ENCODE data around the gene SMARCAD1. TPM values are rescaled to one million over a fixed set of nuclear protein-coding genes. Genes with fewer than 3 reads are reported as not detected.
"Not testable (repeated sequence)": the region's sequence is repeated elsewhere in the genome, so short reads cannot be mapped to it uniquely, and the experiment has no call there.

SMARCAD1 gene
- total RNA-seq, 2 experiments from 2014 or later = 10.7 TPM

- no peak overlapping the region for H3K27ac Mint-ChIP-seq
- TF ChIP-seq, protein P1, sequence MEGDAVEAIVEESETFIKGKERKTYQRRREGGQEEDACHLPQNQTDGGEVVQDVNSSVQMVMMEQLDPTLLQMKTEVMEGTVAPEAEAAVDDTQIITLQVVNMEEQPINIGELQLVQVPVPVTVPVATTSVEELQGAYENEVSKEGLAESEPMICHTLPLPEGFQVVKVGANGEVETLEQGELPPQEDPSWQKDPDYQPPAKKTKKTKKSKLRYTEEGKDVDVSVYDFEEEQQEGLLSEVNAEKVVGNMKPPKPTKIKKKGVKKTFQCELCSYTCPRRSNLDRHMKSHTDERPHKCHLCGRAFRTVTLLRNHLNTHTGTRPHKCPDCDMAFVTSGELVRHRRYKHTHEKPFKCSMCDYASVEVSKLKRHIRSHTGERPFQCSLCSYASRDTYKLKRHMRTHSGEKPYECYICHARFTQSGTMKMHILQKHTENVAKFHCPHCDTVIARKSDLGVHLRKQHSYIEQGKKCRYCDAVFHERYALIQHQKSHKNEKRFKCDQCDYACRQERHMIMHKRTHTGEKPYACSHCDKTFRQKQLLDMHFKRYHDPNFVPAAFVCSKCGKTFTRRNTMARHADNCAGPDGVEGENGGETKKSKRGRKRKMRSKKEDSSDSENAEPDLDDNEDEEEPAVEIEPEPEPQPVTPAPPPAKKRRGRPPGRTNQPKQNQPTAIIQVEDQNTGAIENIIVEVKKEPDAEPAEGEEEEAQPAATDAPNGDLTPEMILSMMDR (IDR thresholded peaks at IDR 0.05) = no peak
Observed at GRCh38 chr4:94334476-94334875, 126.8 kb downstream of the SMARCAD1 start.

DNA sequence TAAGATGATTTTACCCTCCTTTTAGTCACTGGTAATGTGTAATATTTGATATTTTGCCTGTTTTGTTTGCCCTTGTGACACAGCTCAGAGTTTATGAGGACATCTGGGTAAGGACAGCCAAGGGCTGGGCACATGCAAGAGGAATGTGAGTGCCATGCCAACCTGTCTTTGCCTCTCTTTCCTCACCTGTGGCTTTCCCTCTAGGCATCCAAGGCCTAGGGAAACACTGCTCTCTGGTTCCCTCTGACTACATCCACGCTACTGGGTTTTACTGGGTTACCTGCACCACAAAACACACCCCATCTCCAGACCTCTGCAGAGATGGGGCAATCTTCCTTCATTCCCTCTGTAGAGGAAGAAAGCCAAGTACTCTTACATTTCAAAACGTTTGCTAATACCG, 127.3 kb downstream of the SMARCAD1 start:
- Histone ChIP-seq H3K4me3 (ENCODE audit: low read length) (no peak overlapping the region), H3K36me3 (ENCODE audit: insufficient read depth, low read length) (no peaks in the 10 kb centered on the region), H3K27me3 (ENCODE audit: control insufficient read depth in 1 of 2, insufficient read depth in 2 of 2, low read length in 2 of 2) (no peaks in the 10 kb centered on the region), H3K27ac (ENCODE audit: low read depth in 1 of 2, low read length in 2 of 2) (no peak overlapping the region), H3K4me1 (ENCODE audit: insufficient read depth, low read length) (peaks cover 4% of the 10 kb centered on the region), H3K9me3 (ENCODE audit: control insufficient read depth in 1 of 2, insufficient read depth in 1 of 2, low read length in 2 of 2) (no peaks in the 10 kb centered on the region)
- Mint-ChIP-seq H3K36me3 (ENCODE audit: low read depth) (no peaks in the 10 kb centered on the region), H3K4me1 (ENCODE audit: low read depth) (peaks cover 17% of the 10 kb centered on the region), H3K4me3 (no peak overlapping the region), H3K9me3 (no peaks in the 10 kb centered on the region), H3K27ac (no peak overlapping the region), H3K27me3 (no peaks in the 10 kb centered on the region)
- no peak for ATAC-seq (ENCODE audit: poor library complexity)
- CTCF ChIA-PET = no interaction called here
- POLR2A ChIA-PET = no interaction called here
- intact Hi-C loops (cut with DNase I, micrococcal nuclease) = no loop called here
- TF ChIP-seq, protein P1 (IDR thresholded peaks at IDR 0.05) = no peak
- no peak for DNase-seq

More at GRCh38 chr4:94334476-94334875, 126.8 kb downstream of the SMARCAD1 start:
- intact Hi-C loops (cut with DNase I, micrococcal nuclease) = no loop called here
- no peaks in the 10 kb centered on the region for H3K36me3 Mint-ChIP-seq (ENCODE audit: low read depth)
- CTCF ChIA-PET = no interaction called here
- H3K27ac ChIP-seq (ENCODE audit: low read depth in 1 of 2, low read length in 2 of 2) = no peak overlapping the region
- POLR2A ChIA-PET = no interaction called here
- no peaks in the 10 kb centered on the region for H3K4me1 ChIP-seq (ENCODE audit: insufficient read depth, low read length)
- H3K27me3 Mint-ChIP-seq = no peaks in the 10 kb centered on the region
- DNase-seq (no peak), ATAC-seq (ENCODE audit: poor library complexity) (no peak)
- H3K4me3 ChIP-seq (ENCODE audit: low read length) = no peak overlapping the region
- no peaks in the 10 kb centered on the region for H3K9me3 ChIP-seq (ENCODE audit: control insufficient read depth in 1 of 2, insufficient read depth in 1 of 2, low read length in 2 of 2)
- H3K9me3 Mint-ChIP-seq = no peaks in the 10 kb centered on the region
- no peak overlapping the region for H3K4me3 Mint-ChIP-seq
- no peaks in the 10 kb centered on the region for H3K36me3 ChIP-seq (ENCODE audit: insufficient read depth, low read length)
- H3K4me1 Mint-ChIP-seq (ENCODE audit: low read depth) = peaks cover 13% of the 10 kb centered on the region
- H3K27me3 ChIP-seq (ENCODE audit: control insufficient read depth in 1 of 2, insufficient read depth in 2 of 2, low read length in 2 of 2) = no peaks in the 10 kb centered on the region

DNA sequence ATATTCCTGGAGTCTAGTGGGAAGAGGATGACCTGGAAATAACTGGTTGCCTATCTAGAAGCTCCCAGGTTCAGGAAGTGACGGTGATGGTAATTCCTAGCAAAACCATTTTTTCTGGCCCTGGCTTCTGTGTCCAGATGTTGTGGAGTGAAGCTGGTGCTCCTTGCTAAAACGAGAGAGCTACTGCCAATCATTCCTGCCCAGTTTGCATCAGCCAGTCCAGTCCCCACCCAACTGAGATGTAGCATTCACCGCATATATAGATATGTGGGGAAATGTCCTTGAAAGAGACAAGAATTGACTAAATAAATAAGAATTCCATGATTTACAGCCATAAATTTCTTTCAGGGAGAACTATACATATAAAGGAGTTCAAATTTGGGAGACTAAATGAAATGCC, 128.6 kb downstream of the SMARCAD1 start:
- Mint-ChIP-seq H3K27me3 (no peaks in the 10 kb centered on the region), H3K27ac (no peak overlapping the region), H3K9me3 (no peaks in the 10 kb centered on the region), H3K36me3 (ENCODE audit: low read depth) (no peaks in the 10 kb centered on the region), H3K4me3 (no peak overlapping the region), H3K4me1 (ENCODE audit: low read depth) (peaks cover 17% of the 10 kb centered on the region)
- DNase-seq (no peak), ATAC-seq (ENCODE audit: poor library complexity) (no peak)
- no peaks in the 10 kb centered on the region for H3K36me3 ChIP-seq (ENCODE audit: insufficient read depth, low read length)
- intact Hi-C loops (cut with DNase I, micrococcal nuclease) = no loop called here
- ChIA-PET CTCF (no interaction called here), POLR2A (no interaction called here)
- no peaks in the 10 kb centered on the region for H3K9me3 ChIP-seq (ENCODE audit: control insufficient read depth in 1 of 2, insufficient read depth in 1 of 2, low read length in 2 of 2)
- H3K4me1 ChIP-seq (ENCODE audit: insufficient read depth, low read length) = peaks cover 5% of the 10 kb centered on the region
- no peak overlapping the region for H3K27ac ChIP-seq (ENCODE audit: low read depth in 1 of 2, low read length in 2 of 2)
- no peak overlapping the region for H3K4me3 ChIP-seq (ENCODE audit: low read length)
- H3K27me3 ChIP-seq (ENCODE audit: control insufficient read depth in 1 of 2, insufficient read depth in 2 of 2, low read length in 2 of 2) = no peaks in the 10 kb centered on the region
- TF ChIP-seq, protein P1 (IDR thresholded peaks at IDR 0.05) = no peak

GRCh38 chr4:94336791-94337190, 129.1 kb downstream of the SMARCAD1 start:
- H3K4me1 Mint-ChIP-seq (ENCODE audit: low read depth) = peaks cover 17% of the 10 kb centered on the region
- POLR2A ChIA-PET; H3K27me3 ChIP-seq (ENCODE audit: control insufficient read depth in 1 of 2, insufficient read depth in 2 of 2, low read length in 2 of 2); intact Hi-C loops (cut with DNase I, micrococcal nuclease); H3K27me3 Mint-ChIP-seq; ATAC-seq (ENCODE audit: poor library complexity); CTCF ChIA-PET; H3K36me3 Mint-ChIP-seq (ENCODE audit: low read depth); H3K9me3 ChIP-seq (ENCODE audit: control insufficient read depth in 1 of 2, insufficient read depth in 1 of 2, low read length in 2 of 2); H3K36me3 ChIP-seq (ENCODE audit: insufficient read depth, low read length); H3K27ac ChIP-seq (ENCODE audit: low read depth in 1 of 2, low read length in 2 of 2); H3K9me3 Mint-ChIP-seq; H3K4me3 Mint-ChIP-seq; DNase-seq; H3K27ac Mint-ChIP-seq; H3K4me1 ChIP-seq (ENCODE audit: insufficient read depth, low read length): not testable (repeated sequence)
- peak overlapping the region; percentile 5 for H3K4me3 ChIP-seq (ENCODE audit: low read length)

Measured in CD4-positive, alpha-beta T cell (primary cell).